Liver (tissue), 9 donors: ENCODE data around the gene SELENOF. TPM values are rescaled to one million over a fixed set of nuclear protein-coding genes. Genes with fewer than 3 reads are reported as not detected.
A peak's percentile ranks its signal among the peaks of the same experiment; 100 is the strongest.

Experiments used
- DNase-seq: peaks from one replicate; pipeline ENCODE4 v3.0.0-alpha.2; 2017; ENCODE audit warnings: low spot score
- H3K27ac ChIP-seq, 2 donors: one replicate each; pipeline ENCODE4 v1.7.0; 2013; ENCODE audit warnings: inconsistent platforms in 2 of 2, low read length in 2 of 2, control low read depth in 1 of 2, low read depth in 1 of 2, mild to moderate bottlenecking in 1 of 2
- H3K27me3 ChIP-seq, 4 donors: one replicate each; pipeline versions ENCODE4 v1.6.1 to v1.7.0; 2013; ENCODE audit warnings: low read length in 3 of 4, inconsistent platforms in 1 of 4, mild to moderate bottlenecking in 1 of 4, moderate library complexity in 1 of 4; ENCODE audit not compliant: control insufficient read depth in 4 of 4, insufficient read depth in 4 of 4
- H3K36me3 ChIP-seq, 4 donors: one replicate each; pipeline versions ENCODE4 v1.6.1 to v1.7.0; 2013; ENCODE audit warnings: low read length in 3 of 4, mild to moderate bottlenecking in 3 of 4, low read depth in 1 of 4, moderate library complexity in 1 of 4; ENCODE audit not compliant: control insufficient read depth in 4 of 4, insufficient read depth in 3 of 4
- H3K4me1 ChIP-seq, 4 donors: one replicate each; pipeline versions ENCODE4 v1.6.1 to v1.7.0; 2013; ENCODE audit warnings: low read length in 3 of 4, mild to moderate bottlenecking in 3 of 4, moderate library complexity in 1 of 4; ENCODE audit not compliant: control insufficient read depth in 4 of 4, insufficient read depth in 4 of 4
- H3K4me3 ChIP-seq, 3 donors: one replicate each; pipeline versions ENCODE4 v1.6.1 to v1.7.0; 2013; ENCODE audit warnings: low read length in 3 of 3, control low read depth in 1 of 3, low read depth in 1 of 3, mild to moderate bottlenecking in 1 of 3
- H3K9ac ChIP-seq, 2 donors: one replicate each; pipeline ENCODE4 v1.7.0; 2013; ENCODE audit warnings: low read length in 2 of 2, mild to moderate bottlenecking in 2 of 2, moderate library complexity in 2 of 2, control low read depth in 1 of 2, low read depth in 1 of 2
- H3K9me3 ChIP-seq, 4 donors: one replicate each; pipeline versions ENCODE4 v1.6.1 to v1.7.0; 2013; ENCODE audit warnings: low read length in 3 of 4; ENCODE audit not compliant: control insufficient read depth in 4 of 4
- EGR1 ChIP-seq, 2 donors: IDR thresholded peaks; 2 replicates each; pipeline ENCODE4 v1.6.1; 2016 to 2018; ENCODE audit warnings: antibody characterized with exemption in 2 of 2, low read depth in 2 of 2
- FOXA1 ChIP-seq: IDR thresholded peaks from 2 replicates; pipeline ENCODE4 v1.6.1; 2016; ENCODE audit warnings: antibody characterized with exemption
- GABPA ChIP-seq, 2 donors: IDR thresholded peaks in 1 of 2; conservative IDR thresholded peaks in 1 of 2; 2 replicates each; pipeline ENCODE4 v1.6.1; 2016; ENCODE audit warnings: antibody characterized with exemption in 2 of 2, mild to moderate bottlenecking in 1 of 2, moderate library complexity in 1 of 2
- HNF4A ChIP-seq, 2 donors: conservative IDR thresholded peaks; 2 replicates each; pipeline ENCODE4 v1.6.1; 2016; ENCODE audit warnings: antibody characterized with exemption in 2 of 2, mild to moderate bottlenecking in 2 of 2
- HNF4G ChIP-seq: IDR thresholded peaks from 2 replicates; pipeline ENCODE4 v1.6.1; 2016; ENCODE audit warnings: antibody characterized with exemption
- JUND ChIP-seq, 2 donors: IDR thresholded peaks; 2 replicates each; pipeline ENCODE4 v1.6.1; 2016; ENCODE audit warnings: antibody characterized with exemption in 2 of 2
- NR2F2 ChIP-seq: IDR thresholded peaks from 2 replicates; pipeline ENCODE4 v1.6.1; 2016; ENCODE audit warnings: antibody characterized with exemption
- RAD21 ChIP-seq, 2 donors: IDR thresholded peaks; 2 replicates each; pipeline ENCODE4 v1.6.1; 2016; ENCODE audit warnings: antibody characterized with exemption in 2 of 2, mild to moderate bottlenecking in 2 of 2
- RXRA ChIP-seq, 2 donors: IDR thresholded peaks; 2 replicates each; pipeline ENCODE4 v1.6.1; 2017 to 2018; ENCODE audit warnings: antibody characterized with exemption in 2 of 2, mild to moderate bottlenecking in 1 of 2
- SP1 ChIP-seq: IDR thresholded peaks from 2 replicates; pipeline ENCODE4 v1.6.1; 2018; ENCODE audit warnings: antibody characterized with exemption, mild to moderate bottlenecking
- TAF1 ChIP-seq: conservative IDR thresholded peaks from 2 replicates; pipeline ENCODE4 v1.6.1; 2016; ENCODE audit warnings: antibody characterized with exemption, mild to moderate bottlenecking
- YY1 ChIP-seq: IDR thresholded peaks from 2 replicates; pipeline ENCODE4 v1.6.1; 2016; ENCODE audit warnings: antibody characterized with exemption, mild to moderate bottlenecking
- ZBTB33 ChIP-seq: IDR thresholded peaks from 2 replicates; pipeline ENCODE4 v1.6.1; 2016; ENCODE audit warnings: antibody characterized with exemption
- WGBS: extraction: QIAGEN DNeasy Blood & Tissue Kit; methylation state at CpG from one replicate; pipeline ENCODE4 v1.1.7; 2013; 5-methylcytosine and 5-hydroxymethylcytosine counted together
- polyA plus RNA-seq, 2 donors: library from polyadenylated mRNA; stranded (reverse) in 1 of 2; unstranded in 1 of 2; fragments of 200-250 nt in 1 of 2; fragments of >200 nt in 1 of 2; fragmentation: Nextera tagmentation in 1 of 2; extraction: Ambion mirVana in 1 of 2; gene quantifications; one replicate each; pipeline versions ENCODE4 v1.2.1 to v1.2.3, GENCODE V29; 2013 to 2015
- total RNA-seq, 2 donors: library from RNA; depleted of rRNA; stranded (reverse); fragments of >200 nt; gene quantifications; one replicate each; pipeline ENCODE4 v1.2.3, GENCODE V29; 2014
- TF ChIP-seq, protein P1 (sequence below): fragments of 150-350 bp; IDR thresholded peaks from 2 replicates; pipeline ENCODE4 v1.5.1; 2017; ENCODE audit warnings: improper control_type of control experiment, low read depth, low read length; ENCODE audit not compliant: missing input control
- TF ChIP-seq, protein P2 (sequence below): IDR thresholded peaks from 2 replicates; pipeline ENCODE4 v1.6.1; 2016; ENCODE audit warnings: antibody characterized with exemption
- TF ChIP-seq, protein P3 (sequence below): IDR thresholded peaks from 2 replicates; pipeline ENCODE4 v1.6.1; 2016; ENCODE audit warnings: antibody characterized with exemption
- donor health status: healthy.
- donor health status: healthy.
- donor health status: healthy.
- donor health status: healthy.
- donor health status: healthy.

The SELENOF gene
- total and polyA plus RNA-seq, 4 donors: 80.4 to 143 (median 99.7) TPM

GRCh38 chr1:86860424-86860823 is 53.5 kb downstream of the SELENOF start (continued):
- TF ChIP-seq, protein P1, sequence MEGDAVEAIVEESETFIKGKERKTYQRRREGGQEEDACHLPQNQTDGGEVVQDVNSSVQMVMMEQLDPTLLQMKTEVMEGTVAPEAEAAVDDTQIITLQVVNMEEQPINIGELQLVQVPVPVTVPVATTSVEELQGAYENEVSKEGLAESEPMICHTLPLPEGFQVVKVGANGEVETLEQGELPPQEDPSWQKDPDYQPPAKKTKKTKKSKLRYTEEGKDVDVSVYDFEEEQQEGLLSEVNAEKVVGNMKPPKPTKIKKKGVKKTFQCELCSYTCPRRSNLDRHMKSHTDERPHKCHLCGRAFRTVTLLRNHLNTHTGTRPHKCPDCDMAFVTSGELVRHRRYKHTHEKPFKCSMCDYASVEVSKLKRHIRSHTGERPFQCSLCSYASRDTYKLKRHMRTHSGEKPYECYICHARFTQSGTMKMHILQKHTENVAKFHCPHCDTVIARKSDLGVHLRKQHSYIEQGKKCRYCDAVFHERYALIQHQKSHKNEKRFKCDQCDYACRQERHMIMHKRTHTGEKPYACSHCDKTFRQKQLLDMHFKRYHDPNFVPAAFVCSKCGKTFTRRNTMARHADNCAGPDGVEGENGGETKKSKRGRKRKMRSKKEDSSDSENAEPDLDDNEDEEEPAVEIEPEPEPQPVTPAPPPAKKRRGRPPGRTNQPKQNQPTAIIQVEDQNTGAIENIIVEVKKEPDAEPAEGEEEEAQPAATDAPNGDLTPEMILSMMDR: no peak
- peak; percentile 74 for TF ChIP-seq HNF4G

GRCh38 chr1:86860020-86860419 is 53.9 kb downstream of the SELENOF start:
- H3K36me3 ChIP-seq: no peaks in the 10 kb centered on the region
- TF ChIP-seq JUND (IDR thresholded peaks at IDR 0.05) (no peak), EGR1 (IDR thresholded peaks at IDR 0.05; ENCODE audit: low read depth in 2 of 2) (no peak), HNF4G (no peak), GABPA (IDR thresholded peaks at IDR 0.05 in 1 of 2, conservative IDR thresholded peaks at IDR 0.05 in 1 of 2) (no peak), ZBTB33 (no peak), RAD21 (IDR thresholded peaks at IDR 0.05) (no peak), NR2F2 (no peak), FOXA1 (no peak), SP1 (no peak), HNF4A (conservative IDR thresholded peaks at IDR 0.05) (no peak), RXRA (IDR thresholded peaks at IDR 0.05) (no peak), YY1 (no peak), TAF1 (no peak)
- TF ChIP-seq, protein P1: no peak
- TF ChIP-seq, protein P2, sequence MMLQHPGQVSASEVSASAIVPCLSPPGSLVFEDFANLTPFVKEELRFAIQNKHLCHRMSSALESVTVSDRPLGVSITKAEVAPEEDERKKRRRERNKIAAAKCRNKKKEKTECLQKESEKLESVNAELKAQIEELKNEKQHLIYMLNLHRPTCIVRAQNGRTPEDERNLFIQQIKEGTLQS: no peak
- TF ChIP-seq, protein P3, sequence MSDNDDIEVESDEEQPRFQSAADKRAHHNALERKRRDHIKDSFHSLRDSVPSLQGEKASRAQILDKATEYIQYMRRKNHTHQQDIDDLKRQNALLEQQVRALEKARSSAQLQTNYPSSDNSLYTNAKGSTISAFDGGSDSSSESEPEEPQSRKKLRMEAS: no peak
- no peaks in the 10 kb centered on the region for H3K9me3 ChIP-seq
- DNase-seq: no peak
- no peaks in the 10 kb centered on the region for H3K27me3 ChIP-seq
- peak overlapping the region in 1 of 3 donors; percentile 33 for H3K4me3 ChIP-seq
- 53% methylated on average over 2 of the region's 2 CpGs for WGBS
- H3K27ac ChIP-seq: peak overlapping the region; percentile 42 to 76
- H3K4me1 ChIP-seq: peaks cover 3 to 19% (median 8%) of the 10 kb centered on the region in 4 donors
- peak overlapping the region in 1 of 2 donors; percentile 45 for H3K9ac ChIP-seq
